OCI-LY3 (cell line): ENCODE data around the gene RGS16.

Experiments
- CTCF ChIP-seq: fragments of 200-600, 300-600 bp; sonication (generic); IDR thresholded peaks from 2 replicates; pipeline ENCODE4 v1.5.1; 2014; ENCODE audit warnings: antibody characterized with exemption, low read length, low read depth
- EZH2phosphoT487 ChIP-seq: fragments of 200-600 bp; shearing (Covaris generic); IDR thresholded peaks from 2 replicates; pipeline ENCODE4 v1.6.1; 2018; ENCODE audit warnings: antibody characterized with exemption, mixed run types, low read depth

- no peak for TF ChIP-seq EZH2phosphoT487
- TF ChIP-seq CTCF = no peak
Observed at GRCh38 chr1:182570611-182570970, 33.6 kb downstream of the RGS16 start.
